ENCODE measurements around the gene PAQR7.

GRCh38 chr1:25820247-25821111 lies 55.0 kb downstream of the PAQR7 start:
- TF ChIP-seq CTCF (IDR thresholded peaks at IDR 0.05; ENCODE audit: insufficient read depth, low read length, poor library complexity, severe bottlenecking) (no peak), EZH2phosphoT487 (conservative IDR thresholded peaks at IDR 0.05; ENCODE audit: low read length) (no peak)
